CD4-positive, CD25-positive, alpha-beta regulatory T cell (primary cell): Measurements from ENCODE around the gene OR2C1. TPM values are rescaled to one million over a fixed set of nuclear protein-coding genes. Genes with fewer than 3 reads are reported as not detected.

Experiments
- ATAC-seq, 2 donors: fragments of 150-1000 bp; cut with Tn5 transposase; one replicate each; pipeline ENCODE4 v1.10.0; 2021; ENCODE audit warnings: low read depth in 2 of 2, moderate number of reproducible peaks in 2 of 2, moderate library complexity in 1 of 2
- DNase-seq, 3 donors: peaks; one replicate each; pipeline versions ENCODE4 v3.0.0 to v3.0.0-alpha.2; 2012 to 2022; ENCODE audit warnings: mixed read lengths in 1 of 3
- H3K27ac ChIP-seq: one replicate; pipeline ENCODE4 v1.7.0; 2013; ENCODE audit warnings: mild to moderate bottlenecking, low read length; ENCODE audit not compliant: insufficient read depth, poor library complexity, severe bottlenecking
- H3K27me3 ChIP-seq: one replicate; pipeline ENCODE4 v1.7.0; 2013; ENCODE audit warnings: low read length; ENCODE audit not compliant: control insufficient read depth, insufficient read depth
- H3K36me3 ChIP-seq: one replicate; pipeline ENCODE4 v1.7.0; 2013; ENCODE audit warnings: mild to moderate bottlenecking, low read length, moderate library complexity; ENCODE audit not compliant: control insufficient read depth, insufficient read depth
- H3K4me1 ChIP-seq: 2 replicates; pipeline ENCODE4 v1.7.0; 2013; ENCODE audit warnings: mild to moderate bottlenecking, low read length; ENCODE audit not compliant: insufficient read depth, control insufficient read depth, poor library complexity, severe bottlenecking
- H3K4me3 ChIP-seq: one replicate; pipeline ENCODE4 v1.7.0; 2013; ENCODE audit warnings: low read depth, mild to moderate bottlenecking, low read length, moderate library complexity
- H3K9me3 ChIP-seq, 2 experiments: 1 replicate in 1 of 2; 2 replicates in 1 of 2; pipeline ENCODE4 v1.7.0; 2013; ENCODE audit warnings: low read length in 2 of 2, mild to moderate bottlenecking in 1 of 2, moderate library complexity in 1 of 2; ENCODE audit not compliant: control insufficient read depth in 2 of 2
- H3K27ac Mint-ChIP-seq, 3 donors: one replicate each; pipeline ENCODE4 v1.8.0; 2020 to 2022; ENCODE audit warnings: mild to moderate bottlenecking in 3 of 3, mixed read lengths in 3 of 3, moderate library complexity in 2 of 3
- H3K27me3 Mint-ChIP-seq: one replicate; pipeline ENCODE4 v1.8.0; 2022; ENCODE audit warnings: mild to moderate bottlenecking, mixed read lengths
- H3K36me3 Mint-ChIP-seq: one replicate; pipeline ENCODE4 v1.8.0; 2020; ENCODE audit warnings: mixed read lengths
- H3K4me1 Mint-ChIP-seq, 4 donors: one replicate each; pipeline ENCODE4 v1.8.0; 2020 to 2022; ENCODE audit warnings: mixed read lengths in 4 of 4, mild to moderate bottlenecking in 1 of 4
- H3K4me3 Mint-ChIP-seq, 4 donors: one replicate each; pipeline ENCODE4 v1.8.0; 2020 to 2022; ENCODE audit warnings: mild to moderate bottlenecking in 4 of 4, mixed read lengths in 4 of 4, moderate library complexity in 3 of 4
- H3K9me3 Mint-ChIP-seq, 7 donors: one replicate each; pipeline ENCODE4 v1.8.0; 2020 to 2022; ENCODE audit warnings: mixed read lengths in 7 of 7, mild to moderate bottlenecking in 3 of 7, moderate library complexity in 2 of 7
- polyA plus RNA-seq, 4 donors: library from polyadenylated mRNA; unstranded; fragments of 300-500 nt; fragmentation: Illumina TruSeq; gene quantifications; one replicate each; pipeline ENCODE4 v1.2.3, GENCODE V29; 2021
- total RNA-seq: library from RNA; stranded (reverse); gene quantifications from one replicate; pipeline ENCODE4 v1.2.3, GENCODE V29; 2022

The OR2C1 gene
- total and polyA plus RNA-seq, 5 donors from 2014 or later, result 0.20 to 0.44 (median 0.35) TPM; not detected in 1

DNA sequence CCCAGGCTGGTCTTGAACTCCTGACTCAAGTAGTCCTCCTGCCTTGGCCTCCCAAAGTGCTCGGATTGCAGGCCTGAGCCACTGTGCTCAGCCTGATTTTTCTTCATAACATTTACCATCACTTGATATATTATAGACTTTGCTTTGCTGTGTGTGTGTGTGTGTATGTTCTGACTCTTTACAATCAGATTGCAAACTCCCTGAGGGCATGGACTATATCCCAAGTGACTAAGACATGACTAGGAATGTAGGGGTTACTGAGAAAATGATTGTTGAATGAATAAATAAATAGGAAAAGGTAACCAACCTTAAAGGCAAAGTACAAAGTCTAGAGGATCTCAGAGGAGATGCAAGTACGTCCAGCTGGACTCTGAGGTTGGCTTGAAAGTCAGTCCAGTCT is 9.6 kb upstream of the OR2C1 start:
- H3K4me1 ChIP-seq, result no peaks in the 10 kb centered on the region
- peaks cover 4% of the 10 kb centered on the region for H3K27me3 Mint-ChIP-seq
- H3K9me3 Mint-ChIP-seq, result peaks cover 0 to 7% (median 3%) of the 10 kb centered on the region in 7 donors
- H3K27ac Mint-ChIP-seq, result no peak overlapping the region
- H3K9me3 ChIP-seq, result no peaks in the 10 kb centered on the region
- ATAC-seq (no peak), DNase-seq (no peak)
- peaks cover 0 to 2% (median 0%) of the 10 kb centered on the region in 4 donors for H3K4me1 Mint-ChIP-seq
- no peaks in the 10 kb centered on the region for H3K27me3 ChIP-seq
- H3K4me3 Mint-ChIP-seq, result no peak overlapping the region
- H3K27ac ChIP-seq, result no peak overlapping the region
- H3K4me3 ChIP-seq, result no peak overlapping the region
- H3K36me3 Mint-ChIP-seq, result no peaks in the 10 kb centered on the region
- no peaks in the 10 kb centered on the region for H3K36me3 ChIP-seq

DNA sequence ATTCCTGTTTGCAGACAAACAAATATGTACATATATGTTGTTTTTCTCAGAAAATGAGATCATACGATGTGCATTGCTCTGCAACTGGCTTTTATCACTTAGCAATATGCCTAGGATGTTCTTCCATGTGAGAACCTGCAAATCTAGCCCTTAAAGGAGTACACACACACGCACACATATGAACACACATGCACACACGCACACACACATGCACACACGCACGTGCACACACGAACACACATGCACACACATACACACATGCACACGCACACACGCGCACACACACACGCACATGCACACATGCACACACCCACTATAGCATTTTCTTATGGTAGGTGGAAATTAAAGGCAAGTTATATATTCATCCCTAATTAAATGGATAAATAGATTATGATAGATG is 8.1 kb upstream of the OR2C1 start:
- Mint-ChIP-seq H3K27ac (no peak overlapping the region), H3K4me3 (no peak overlapping the region), H3K36me3 (no peaks in the 10 kb centered on the region), H3K4me1 (peaks cover 0 to 2% (median 0%) of the 10 kb centered on the region in 4 donors), H3K9me3 (peaks cover 0 to 6% (median 3%) of the 10 kb centered on the region in 7 donors), H3K27me3 (peaks cover 4% of the 10 kb centered on the region)
- no peaks in the 10 kb centered on the region for H3K4me1 ChIP-seq
- DNase-seq (no peak), ATAC-seq (no peak)
- no peak overlapping the region for H3K27ac ChIP-seq
- no peaks in the 10 kb centered on the region for H3K36me3 ChIP-seq
- H3K9me3 ChIP-seq, result no peaks in the 10 kb centered on the region
- H3K4me3 ChIP-seq, result no peak overlapping the region
- H3K27me3 ChIP-seq, result no peaks in the 10 kb centered on the region

DNA sequence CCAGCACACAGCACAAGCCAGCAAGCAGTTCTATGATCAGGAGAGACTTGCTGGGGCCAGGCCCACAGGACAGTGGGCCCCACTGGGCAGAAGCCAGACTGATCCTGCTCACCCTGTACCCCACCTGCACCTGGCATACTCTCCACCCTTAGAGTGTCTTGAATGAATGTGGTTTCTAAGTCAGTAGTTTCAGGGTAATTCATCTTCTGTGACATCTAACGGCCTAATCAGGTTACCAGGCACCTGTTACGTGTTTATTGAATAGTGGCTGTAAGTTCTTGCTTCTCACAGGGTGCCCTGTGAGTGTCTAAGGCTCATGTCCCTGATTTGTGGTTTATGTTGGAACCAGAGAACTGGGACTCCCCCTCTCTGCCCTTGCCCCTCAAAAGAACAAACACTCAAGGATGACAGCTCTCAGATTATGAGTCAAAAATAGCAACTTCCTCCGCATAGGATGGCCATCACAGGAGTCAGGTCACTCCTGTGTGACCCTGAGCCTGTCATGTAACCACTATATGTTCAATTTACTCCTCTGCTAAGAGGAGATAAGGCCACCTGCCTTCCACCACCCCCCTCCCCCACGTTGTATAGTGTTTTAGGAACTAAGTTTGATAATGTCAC is 7.0 kb upstream of the OR2C1 start:
- Mint-ChIP-seq H3K9me3 (peaks cover 0 to 5% (median 2%) of the 10 kb centered on the region in 7 donors), H3K27ac (no peak overlapping the region), H3K36me3 (no peaks in the 10 kb centered on the region), H3K4me1 (peaks cover 0 to 2% (median under 1%) of the 10 kb centered on the region in 4 donors), H3K4me3 (no peak overlapping the region), H3K27me3 (peaks cover 4% of the 10 kb centered on the region)
- Histone ChIP-seq H3K4me3 (no peak overlapping the region), H3K4me1 (no peaks in the 10 kb centered on the region), H3K36me3 (no peaks in the 10 kb centered on the region), H3K9me3 (no peaks in the 10 kb centered on the region), H3K27ac (no peak overlapping the region), H3K27me3 (no peaks in the 10 kb centered on the region)
- DNase-seq, result no peak
- ATAC-seq, result no peak

DNA sequence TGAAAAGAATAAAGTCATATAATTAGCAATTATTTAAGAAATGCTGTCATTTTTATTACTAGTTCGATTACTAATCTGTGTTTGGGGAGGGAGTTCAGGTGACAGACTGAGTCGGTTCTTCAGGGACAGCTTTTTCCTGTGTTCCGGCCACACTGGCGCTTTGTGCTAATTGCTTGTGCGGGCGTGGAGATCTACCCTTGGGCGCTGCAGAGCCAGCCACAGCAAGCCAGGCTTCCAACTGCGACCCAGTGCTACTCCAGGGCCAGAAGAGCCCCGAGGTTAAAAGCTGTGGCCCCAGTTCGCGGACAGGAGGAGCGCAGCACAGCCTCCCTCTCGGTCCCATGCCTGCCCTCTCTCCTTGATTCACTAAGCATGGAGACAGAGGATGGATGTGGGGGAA is 6.5 kb upstream of the OR2C1 start:
- Histone ChIP-seq H3K4me3 (no peak overlapping the region), H3K27ac (no peak overlapping the region), H3K36me3 (no peaks in the 10 kb centered on the region), H3K27me3 (no peaks in the 10 kb centered on the region), H3K4me1 (no peaks in the 10 kb centered on the region), H3K9me3 (no peaks in the 10 kb centered on the region)
- peaks cover 0 to 2% (median under 1%) of the 10 kb centered on the region in 4 donors for H3K4me1 Mint-ChIP-seq
- H3K4me3 Mint-ChIP-seq, result peak overlapping the region in 1 of 4 donors; percentile 15
- no peak overlapping the region for H3K27ac Mint-ChIP-seq
- ATAC-seq (no peak), DNase-seq (no peak)
- no peaks in the 10 kb centered on the region for H3K36me3 Mint-ChIP-seq
- peaks cover 4% of the 10 kb centered on the region for H3K27me3 Mint-ChIP-seq
- H3K9me3 Mint-ChIP-seq, result peaks cover 0 to 5% (median 2%) of the 10 kb centered on the region in 7 donors

DNA sequence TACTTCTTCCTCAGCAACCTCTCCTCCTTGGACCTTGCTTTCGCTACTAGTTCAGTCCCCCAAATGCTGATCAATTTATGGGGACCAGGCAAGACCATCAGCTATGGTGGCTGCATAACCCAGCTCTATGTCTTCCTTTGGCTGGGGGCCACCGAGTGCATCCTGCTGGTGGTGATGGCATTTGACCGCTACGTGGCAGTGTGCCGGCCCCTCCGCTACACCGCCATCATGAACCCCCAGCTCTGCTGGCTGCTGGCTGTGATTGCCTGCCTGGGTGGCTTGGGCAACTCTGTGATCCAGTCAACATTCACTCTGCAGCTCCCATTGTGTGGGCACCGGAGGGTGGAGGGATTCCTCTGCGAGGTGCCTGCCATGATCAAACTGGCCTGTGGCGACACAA is 429 bp downstream of the OR2C1 start:
- Histone ChIP-seq H3K9me3 (peaks cover 0 to 14% of the 10 kb centered on the region in 2 experiments), H3K4me3 (no peak overlapping the region), H3K36me3 (no peaks in the 10 kb centered on the region), H3K27me3 (peaks cover 10% of the 10 kb centered on the region), H3K4me1 (no peaks in the 10 kb centered on the region), H3K27ac (no peak overlapping the region)
- Mint-ChIP-seq H3K4me3 (no peak overlapping the region), H3K27ac (no peak overlapping the region), H3K36me3 (peaks cover 3% of the 10 kb centered on the region), H3K27me3 (no peaks in the 10 kb centered on the region), H3K4me1 (peaks cover 0 to 2% (median 0%) of the 10 kb centered on the region in 4 donors), H3K9me3 (peaks cover 3 to 8% (median 5%) of the 10 kb centered on the region in 7 donors)
- no peak for ATAC-seq
- no peak for DNase-seq

DNA sequence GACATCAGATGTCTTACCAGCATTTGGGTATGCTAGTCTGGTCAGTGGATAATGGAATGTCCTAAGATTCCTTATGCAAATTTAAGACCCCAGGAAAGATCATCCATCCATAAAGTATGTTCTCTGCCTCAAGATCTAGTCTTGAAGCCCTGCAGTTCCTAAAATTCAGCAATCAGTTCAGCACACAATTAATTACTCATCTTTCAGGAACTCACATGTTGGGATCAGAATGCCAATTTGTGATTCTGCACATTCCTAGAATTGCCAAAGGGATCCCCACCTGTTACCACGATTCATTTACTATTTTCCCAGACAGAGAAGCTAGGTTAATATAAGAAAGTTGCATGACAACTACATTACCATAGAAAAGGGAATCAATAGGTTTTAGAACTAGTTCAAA is 3.2 kb downstream of the OR2C1 start:
- no peak overlapping the region for H3K27ac Mint-ChIP-seq
- DNase-seq, result no peak
- no peak overlapping the region for H3K4me3 Mint-ChIP-seq
- H3K4me1 ChIP-seq, result no peaks in the 10 kb centered on the region
- H3K27me3 Mint-ChIP-seq, result peaks cover 4% of the 10 kb centered on the region
- no peak overlapping the region for H3K4me3 ChIP-seq
- H3K9me3 Mint-ChIP-seq, result peaks cover 6 to 16% (median 10%) of the 10 kb centered on the region in 7 donors
- no peak for ATAC-seq
- H3K36me3 ChIP-seq, result no peaks in the 10 kb centered on the region
- H3K4me1 Mint-ChIP-seq, result no peaks in the 10 kb centered on the region
- H3K27ac ChIP-seq, result no peak overlapping the region
- peaks cover 14% of the 10 kb centered on the region for H3K27me3 ChIP-seq
- peaks cover 2 to 19% of the 10 kb centered on the region in 2 experiments for H3K9me3 ChIP-seq
- H3K36me3 Mint-ChIP-seq, result peaks cover 3% of the 10 kb centered on the region

DNA sequence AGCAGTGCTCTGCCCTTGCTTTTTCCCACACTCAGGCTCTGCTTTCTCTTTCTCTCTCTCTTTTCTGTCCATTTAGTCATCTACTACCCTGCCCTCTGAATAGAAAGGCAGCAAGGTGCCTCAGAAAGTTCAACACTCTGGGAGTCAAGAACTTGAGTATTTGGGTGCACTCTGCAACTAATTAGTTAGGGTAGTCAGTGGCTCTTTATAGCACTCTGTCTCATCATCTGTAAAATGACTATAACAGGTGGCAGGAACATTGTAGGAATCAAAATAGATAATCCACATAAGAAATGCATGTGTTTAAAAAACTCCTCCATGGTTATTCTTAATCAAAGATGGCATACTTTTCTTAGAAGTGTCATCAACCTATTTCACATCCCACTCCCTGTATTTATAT is 7.2 kb downstream of the OR2C1 start:
- DNase-seq, result no peak
- no peak overlapping the region for H3K27ac Mint-ChIP-seq
- Histone ChIP-seq H3K27me3 (peaks cover 14% of the 10 kb centered on the region), H3K4me3 (no peak overlapping the region), H3K9me3 (peaks cover 23 to 26% of the 10 kb centered on the region in 2 experiments), H3K36me3 (no peaks in the 10 kb centered on the region), H3K4me1 (peaks cover 8% of the 10 kb centered on the region), H3K27ac (no peak overlapping the region)
- peaks cover 4% of the 10 kb centered on the region for H3K27me3 Mint-ChIP-seq
- H3K36me3 Mint-ChIP-seq, result no peaks in the 10 kb centered on the region
- ATAC-seq, result no peak
- peak overlapping the region in 1 of 4 donors; percentile 64 for H3K4me3 Mint-ChIP-seq
- H3K4me1 Mint-ChIP-seq, result peaks cover 0 to 16% (median 3%) of the 10 kb centered on the region in 4 donors
- peaks cover 4 to 36% (median 14%) of the 10 kb centered on the region in 7 donors for H3K9me3 Mint-ChIP-seq

DNA sequence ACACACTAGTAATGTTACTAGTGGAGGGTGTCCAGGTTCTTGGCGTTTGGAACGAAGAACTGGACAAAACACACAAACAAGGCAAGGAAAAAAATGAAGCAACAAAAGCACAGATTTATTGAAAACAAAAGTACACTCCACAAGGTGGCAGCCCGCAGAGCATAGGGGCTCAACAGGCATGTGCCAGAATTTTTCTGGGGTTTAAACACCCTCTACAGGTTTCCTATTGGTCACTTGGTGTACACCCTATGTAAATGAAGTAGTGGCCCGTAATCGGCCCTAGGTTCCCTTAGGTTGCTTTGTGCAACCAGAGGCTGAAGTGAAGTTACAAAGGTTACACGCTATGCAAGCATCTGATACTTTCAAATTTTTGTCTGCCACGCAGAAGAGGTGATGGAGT is 8.1 kb downstream of the OR2C1 start:
- no peak for DNase-seq
- Mint-ChIP-seq H3K27ac (no peak overlapping the region), H3K9me3 (peaks cover 4 to 36% (median 14%) of the 10 kb centered on the region in 7 donors), H3K4me1 (peaks cover 0 to 16% (median 3%) of the 10 kb centered on the region in 4 donors), H3K4me3 (no peak overlapping the region), H3K27me3 (peaks cover 4% of the 10 kb centered on the region), H3K36me3 (no peaks in the 10 kb centered on the region)
- Histone ChIP-seq H3K4me1 (peaks cover 8% of the 10 kb centered on the region), H3K27me3 (peaks cover 14% of the 10 kb centered on the region), H3K4me3 (no peak overlapping the region), H3K27ac (no peak overlapping the region), H3K9me3 (peaks cover 23 to 26% of the 10 kb centered on the region in 2 experiments), H3K36me3 (no peaks in the 10 kb centered on the region)
- no peak for ATAC-seq
